Stimulated activated CD8-positive, alpha-beta memory T cell treated with anti-CD3 and anti-CD28 coated beads, Interleukin-7, amount 100 ng/mL, for 48 hours (primary cell): ENCODE data around the gene TOM1L2.
"Not testable (repeated sequence)": the region's sequence is repeated elsewhere in the genome, so short reads cannot be mapped to it uniquely, and the experiment has no call there.

ENCODE experiments used
- DNase-seq, 2 donors: peaks; one replicate each; pipeline ENCODE4 v3.0.0-alpha.2; 2020; ENCODE audit warnings: low read depth in 1 of 2; ENCODE audit errors: extremely low read depth in 1 of 2

Gene TOM1L2

DNA sequence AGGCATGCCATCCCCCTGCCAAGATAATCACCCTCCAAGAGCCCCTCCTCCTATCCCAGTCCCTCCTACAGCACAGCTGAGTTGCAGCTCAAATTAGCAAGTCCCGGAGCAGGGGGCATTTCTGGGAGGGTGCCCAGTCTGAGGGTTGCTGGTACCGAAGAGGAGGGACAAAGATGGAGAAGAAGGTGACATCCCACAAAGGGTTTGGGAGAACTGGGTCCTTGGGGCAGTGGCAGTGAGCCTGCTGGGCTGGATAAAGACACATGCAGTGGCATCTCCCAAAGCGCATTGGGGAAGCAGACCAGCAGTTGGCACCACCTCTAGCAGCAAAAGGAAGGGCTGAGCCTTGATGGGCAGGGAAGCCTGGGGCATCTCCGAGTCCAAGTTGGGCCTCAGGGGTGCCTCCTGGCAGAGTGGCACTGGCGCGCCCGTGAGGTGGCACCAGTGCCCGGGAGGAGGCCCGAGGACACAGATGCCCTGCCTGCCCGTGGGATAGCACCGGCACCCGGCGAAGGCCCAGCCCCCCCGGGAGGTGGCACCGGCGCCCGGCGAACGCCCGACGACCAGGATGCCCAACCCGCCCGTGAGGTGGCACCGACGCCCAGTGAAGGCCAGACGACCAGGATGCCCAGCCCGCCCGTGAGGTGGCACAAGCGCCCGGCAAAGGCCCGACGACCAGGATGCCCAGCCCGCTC is 622 bp downstream of the TOM1L2 start:
- DNase-seq, result no peak

DNA sequence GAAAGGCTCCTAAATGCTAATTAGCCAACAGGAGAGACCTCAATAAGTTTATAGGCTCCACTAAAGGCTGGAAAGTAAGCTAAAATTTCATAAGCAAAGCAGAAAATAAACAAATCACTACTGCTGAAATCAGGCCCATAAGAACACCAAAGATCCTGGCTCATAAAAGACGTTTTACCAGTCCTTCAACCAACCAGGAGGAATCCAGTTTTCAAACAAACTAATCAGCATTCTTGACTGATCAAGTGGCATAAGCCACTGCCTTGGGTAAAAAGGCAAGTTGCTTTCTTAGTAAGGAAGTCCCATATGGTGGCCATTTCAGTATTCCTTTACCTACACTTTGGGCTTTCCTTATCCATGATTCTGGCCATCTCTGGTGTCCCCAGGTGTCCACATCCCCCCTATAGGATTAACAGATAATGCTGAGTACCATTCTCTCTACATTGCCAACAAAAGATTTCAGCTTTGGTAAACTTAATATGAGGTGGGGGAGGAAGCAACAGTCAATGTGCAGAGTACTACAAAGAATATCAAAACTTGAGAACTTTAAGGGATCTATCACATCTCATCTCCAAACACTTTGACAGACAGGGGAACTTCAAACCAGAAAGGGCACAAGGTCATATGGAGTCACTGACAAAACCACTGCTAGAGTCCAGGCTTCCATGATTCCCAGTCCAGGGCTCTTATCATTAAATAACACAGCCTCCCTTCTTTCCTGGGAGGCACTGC is 1.3 kb downstream of the TOM1L2 start:
- DNase-seq, result no peak

DNA sequence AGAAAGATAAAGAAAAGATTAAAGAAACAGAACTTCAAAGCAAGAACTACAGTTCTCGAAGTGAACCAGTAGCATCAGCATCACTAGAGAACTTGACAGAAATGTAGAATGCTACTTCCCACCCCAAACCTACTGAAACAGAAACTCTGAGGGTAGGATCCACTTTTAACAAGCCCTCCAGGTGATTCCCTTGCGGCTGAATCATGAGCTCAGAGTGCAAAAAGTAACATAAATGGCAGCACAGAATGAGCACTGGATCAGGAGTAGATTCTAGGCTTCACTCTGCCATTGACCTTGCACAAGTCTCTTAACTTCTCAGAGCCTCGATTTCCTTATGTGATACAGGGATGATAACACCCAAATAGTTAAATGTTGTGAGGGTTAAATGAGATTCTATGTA is 5.8 kb downstream of the TOM1L2 start:
- no peak for DNase-seq

- no peak for DNase-seq
These were observed 7.0 kb downstream of the TOM1L2 start for GRCh38 chr17:17965152-17965721.

GRCh38 chr17:17964710-17965109 is 7.5 kb downstream of the TOM1L2 start:
- no peak for DNase-seq

DNA sequence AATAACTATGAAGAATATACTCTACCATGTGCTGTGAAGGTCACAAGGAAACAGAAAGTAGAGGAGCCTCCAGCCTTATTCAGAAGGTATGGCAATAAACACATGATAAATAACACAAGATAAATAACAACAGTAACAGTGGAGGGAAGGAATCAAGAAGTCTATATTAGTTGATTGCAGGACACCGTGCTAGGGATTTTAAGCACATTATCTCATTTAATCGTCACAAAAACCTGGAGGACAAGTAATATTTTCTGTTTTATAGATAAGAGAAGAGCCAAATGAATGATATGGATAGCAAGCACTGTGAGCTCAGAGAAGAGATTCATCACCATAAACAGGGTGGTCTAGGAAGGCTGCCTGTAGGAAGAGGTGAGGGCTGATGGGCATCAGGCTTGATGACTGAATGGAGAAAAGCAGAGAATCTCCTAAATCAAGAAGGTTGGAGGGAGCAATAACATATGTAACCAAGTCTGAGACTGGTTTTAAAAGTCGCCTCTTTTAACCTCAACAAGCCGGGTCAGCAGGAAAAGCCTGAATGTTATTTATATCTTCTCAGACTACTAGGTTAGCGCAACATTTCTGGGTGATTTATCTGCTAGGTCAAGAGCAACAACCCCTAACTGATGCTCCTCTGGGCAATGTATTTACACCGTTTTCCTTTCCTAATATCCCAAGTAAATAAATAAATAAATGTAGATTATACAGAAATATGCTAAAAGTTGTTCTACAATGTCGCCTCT is 8.3 kb downstream of the TOM1L2 start:
- no peak for DNase-seq

GRCh38 chr17:17963066-17963465 is 9.1 kb downstream of the TOM1L2 start:
- DNase-seq, result no peak

DNA sequence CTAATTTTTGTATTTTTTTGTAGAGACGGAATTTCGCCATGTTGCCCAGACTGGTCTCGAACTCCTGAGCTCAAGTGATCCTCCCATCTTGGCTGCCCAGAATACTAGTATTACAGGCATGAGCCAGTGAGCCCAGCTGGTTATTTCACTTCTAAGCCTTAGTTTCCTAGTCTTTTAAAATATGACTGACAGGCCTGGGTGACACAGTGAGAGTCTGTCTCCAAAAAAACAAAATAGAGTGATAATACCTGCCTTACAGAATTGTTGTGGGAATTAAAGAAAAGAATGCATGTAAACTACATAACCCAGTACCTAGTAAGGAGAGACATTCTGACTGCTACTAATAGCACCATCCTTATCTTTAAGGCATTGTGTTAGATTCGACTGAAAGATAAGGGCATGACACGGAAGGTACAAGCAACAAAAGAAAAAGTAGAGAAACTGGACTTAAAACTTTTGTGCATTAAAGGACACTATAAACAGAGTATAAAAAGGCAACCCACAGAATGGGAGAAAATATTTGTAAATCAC is 11.6 kb downstream of the TOM1L2 start:
- no peak for DNase-seq

- peak in 1 of 2 donors; percentile 25 for DNase-seq
These were observed 12.5 kb downstream of the TOM1L2 start for GRCh38 chr17:17959520-17960361.

DNA sequence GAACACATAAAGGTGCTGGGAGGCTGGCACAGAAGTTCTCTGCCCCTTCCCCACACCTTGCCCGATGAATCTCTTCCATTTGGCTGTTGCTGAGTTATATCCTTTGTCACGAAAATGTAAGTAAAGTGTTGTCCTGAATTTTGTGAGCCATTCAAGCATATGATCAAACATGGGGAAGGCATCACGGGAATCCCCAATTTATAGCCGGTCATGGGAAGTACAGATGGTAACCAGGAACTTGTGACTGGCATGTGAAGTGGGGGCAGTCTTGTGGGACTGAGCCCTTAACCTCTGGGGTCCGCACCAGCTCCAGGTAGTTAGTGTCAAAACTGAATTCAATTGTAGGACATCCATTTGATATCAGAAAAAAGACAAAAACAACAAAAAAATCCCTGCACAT is 13.2 kb downstream of the TOM1L2 start:
- DNase-seq, result no peak

- no peak for DNase-seq
These were observed 14.7 kb downstream of the TOM1L2 start for GRCh38 chr17:17957584-17957916.

GRCh38 chr17:17955790-17956341 is 16.3 kb downstream of the TOM1L2 start:
- not testable (repeated sequence) for DNase-seq

DNA sequence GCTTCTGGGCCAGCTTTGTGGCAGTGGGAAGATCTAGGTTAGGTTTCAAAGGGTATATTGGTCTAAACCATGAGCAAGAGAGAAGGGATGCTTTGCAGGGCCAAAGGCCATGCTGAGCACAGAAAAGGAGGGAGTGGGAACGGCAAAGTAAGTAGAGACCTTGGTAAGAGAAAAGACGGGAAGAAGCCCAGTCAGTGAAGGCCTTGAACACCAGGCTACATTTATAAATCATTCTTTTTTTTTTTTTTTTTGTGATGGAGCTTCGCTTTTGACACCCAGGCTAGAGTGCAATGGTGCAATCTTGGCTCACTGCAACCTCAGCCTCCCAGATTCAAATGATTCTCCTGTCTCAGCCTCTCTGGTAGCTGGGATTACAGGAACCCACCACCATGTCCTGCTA is 18.1 kb downstream of the TOM1L2 start:
- no peak for DNase-seq

DNA sequence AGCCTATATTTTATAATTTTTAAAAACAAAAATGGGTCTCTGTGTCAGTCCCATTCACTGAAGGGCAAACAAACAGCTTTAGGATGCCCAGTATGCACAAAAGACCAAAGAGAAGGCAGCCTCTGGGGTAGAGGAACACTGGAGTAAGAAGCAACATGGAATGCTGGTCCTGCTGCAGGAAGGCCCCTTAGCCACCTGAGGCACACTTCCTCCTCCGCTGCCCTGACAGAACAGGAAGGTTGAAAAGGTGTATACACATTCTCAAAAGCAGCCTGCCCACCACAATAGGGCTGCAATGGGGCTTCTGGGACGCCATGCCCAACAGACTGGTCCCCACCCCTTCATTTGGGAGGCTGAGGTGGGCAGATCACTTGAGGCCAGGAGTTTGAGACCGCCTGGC is 19.5 kb downstream of the TOM1L2 start:
- no peak for DNase-seq

- no peak for DNase-seq
These were observed 20.7 kb downstream of the TOM1L2 start for GRCh38 chr17:17951524-17951923.

DNA sequence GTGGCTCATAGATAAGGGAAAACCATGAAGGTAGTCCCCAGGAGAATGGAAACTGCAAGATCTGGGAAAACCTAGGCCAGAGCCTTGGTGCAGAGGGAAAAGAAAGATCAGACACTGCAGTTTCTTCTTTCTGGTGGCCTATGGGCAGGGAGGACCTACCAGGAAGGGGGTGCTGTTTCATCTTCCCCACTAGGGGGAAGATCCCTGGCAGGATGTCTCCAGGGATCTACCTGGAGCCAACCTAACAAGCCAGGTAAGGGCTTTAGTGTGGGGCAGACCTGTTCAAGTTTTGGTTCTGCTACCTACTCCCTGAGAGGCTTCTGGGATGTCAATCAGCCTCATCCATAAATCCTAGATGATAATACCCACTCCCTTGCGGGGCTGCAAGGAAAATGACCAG is 21.4 kb downstream of the TOM1L2 start:
- DNase-seq, result no peak

DNA sequence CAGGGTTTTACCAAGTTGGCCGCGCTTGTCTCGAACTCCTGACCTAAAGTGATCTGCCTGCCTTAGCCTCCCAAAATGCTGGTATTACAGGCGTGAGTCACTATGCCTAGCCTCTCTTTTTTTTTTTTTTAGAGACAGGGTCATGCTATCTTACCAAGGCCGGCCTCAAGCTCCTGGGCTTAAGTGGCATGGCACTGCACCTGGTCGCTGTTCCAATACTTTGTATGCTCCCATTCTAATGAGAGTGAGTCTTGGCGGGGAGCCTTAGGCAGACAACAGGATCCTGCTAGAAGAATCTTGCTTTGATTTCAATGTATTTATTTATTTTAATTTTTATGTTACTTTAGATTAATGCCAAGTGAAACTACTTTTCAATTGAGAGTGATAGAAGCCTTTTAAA is 21.9 kb downstream of the TOM1L2 start:
- no peak for DNase-seq

DNA sequence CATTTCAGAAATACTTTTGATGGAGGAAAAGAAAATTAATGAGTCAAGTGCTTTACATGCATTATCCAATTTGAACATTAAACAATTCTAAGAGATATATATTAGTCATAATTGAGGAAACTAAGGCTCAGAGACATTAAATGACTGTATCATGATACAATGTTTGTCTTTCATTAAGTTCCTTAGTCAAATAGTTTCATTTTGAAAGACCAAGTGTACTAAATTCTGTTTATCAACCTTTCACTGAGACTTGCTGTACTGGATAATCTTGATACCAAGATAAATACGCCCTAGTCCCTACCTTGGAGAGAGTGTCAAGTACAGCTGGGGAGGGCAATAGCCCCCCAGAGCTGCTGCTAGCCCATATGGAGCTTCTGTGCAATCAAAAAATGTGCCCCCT is 24.2 kb downstream of the TOM1L2 start:
- DNase-seq, result no peak

- no peak for DNase-seq
These were observed 24.9 kb downstream of the TOM1L2 start for GRCh38 chr17:17947309-17947708.

DNA sequence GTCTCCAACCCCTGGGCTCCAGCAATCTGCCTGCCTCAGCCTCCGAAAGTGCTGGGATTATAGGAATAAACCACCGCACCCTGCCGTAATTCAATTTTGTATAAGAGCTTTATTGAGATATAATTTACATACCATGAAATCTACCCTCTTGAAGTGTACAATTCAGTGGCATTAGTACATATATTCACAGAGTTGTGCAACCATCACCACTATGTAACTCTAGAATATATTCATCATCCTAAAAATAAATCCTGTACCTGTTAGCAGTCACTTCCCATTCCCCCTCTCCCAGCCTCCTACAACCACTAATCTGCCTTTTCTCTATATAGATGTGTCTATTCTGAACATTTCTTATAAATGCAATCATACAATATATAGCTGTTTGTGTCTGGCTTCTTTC is 26.1 kb downstream of the TOM1L2 start:
- no peak for DNase-seq
